ENCODE data around the gene TCL1B. TPM values are rescaled to one million over a fixed set of nuclear protein-coding genes. Genes with fewer than 3 reads are reported as not detected.

The TCL1B gene
- not detected for polyA plus RNA-seq (2012; ENCODE audit: insufficient read length, low read depth)

GRCh38 chr14:95685978-95686922 is at the start of gene TCL1B:
Gene TCL1B (plus strand): TSS chr14:95686426. CDS start chr14:95686468, 42 bp downstream.
- TF ChIP-seq SIN3A (IDR thresholded peaks at IDR 0.05; ENCODE audit: borderline replicate concordance, insufficient read depth, low read length) = no peak

- no peak for TF ChIP-seq POLR2AphosphoS5 (IDR thresholded peaks at IDR 0.05; ENCODE audit: low read depth, low read length)
- no peak for TF ChIP-seq SIN3A (IDR thresholded peaks at IDR 0.05; ENCODE audit: borderline replicate concordance, insufficient read depth, low read length)
Observed at GRCh38 chr14:95644981-95645380, 41.2 kb upstream of the TCL1B start.

- TF ChIP-seq SIN3A (IDR thresholded peaks at IDR 0.05; ENCODE audit: borderline replicate concordance, insufficient read depth, low read length) (no peak), TAF1 (IDR thresholded peaks at IDR 0.05; ENCODE audit: borderline replicate concordance, insufficient read depth, low read length) (no peak), FOXP2 (optimal IDR thresholded peaks at IDR 0.05; ENCODE audit: borderline replicate concordance, extremely low read depth, extremely low read length, insufficient read depth) (no peak), REST (IDR thresholded peaks at IDR 0.05; ENCODE audit: insufficient read depth in 1 of 2, low read depth in 2 of 2, low read length in 2 of 2) (no peak), POLR2AphosphoS5 (IDR thresholded peaks at IDR 0.05; ENCODE audit: low read depth, low read length) (no peak)
Observed at GRCh38 chr14:95645389-95645996, 40.7 kb upstream of the TCL1B start.

GRCh38 chr14:95647926-95648325 is 38.3 kb upstream of the TCL1B start:
- TF ChIP-seq TAF1 (IDR thresholded peaks at IDR 0.05; ENCODE audit: borderline replicate concordance, insufficient read depth, low read length) (no peak), SIN3A (IDR thresholded peaks at IDR 0.05; ENCODE audit: borderline replicate concordance, insufficient read depth, low read length) (no peak), POLR2AphosphoS5 (IDR thresholded peaks at IDR 0.05; ENCODE audit: low read depth, low read length) (no peak), REST (IDR thresholded peaks at IDR 0.05; ENCODE audit: insufficient read depth in 1 of 2, low read depth in 2 of 2, low read length in 2 of 2) (no peak), FOXP2 (optimal IDR thresholded peaks at IDR 0.05; ENCODE audit: borderline replicate concordance, extremely low read depth, extremely low read length, insufficient read depth) (no peak)

- no peak for TF ChIP-seq REST (IDR thresholded peaks at IDR 0.05; ENCODE audit: insufficient read depth in 1 of 2, low read depth in 2 of 2, low read length in 2 of 2)
- TF ChIP-seq TAF1 (IDR thresholded peaks at IDR 0.05; ENCODE audit: borderline replicate concordance, insufficient read depth, low read length) = no peak
- TF ChIP-seq POLR2AphosphoS5 (IDR thresholded peaks at IDR 0.05; ENCODE audit: low read depth, low read length) = no peak
Observed at GRCh38 chr14:95649230-95649629, 37.0 kb upstream of the TCL1B start.

GRCh38 chr14:95651028-95651427 is 35.2 kb upstream of the TCL1B start:
- TF ChIP-seq REST (IDR thresholded peaks at IDR 0.05; ENCODE audit: insufficient read depth in 1 of 2, low read depth in 2 of 2, low read length in 2 of 2) (no peak), POLR2AphosphoS5 (IDR thresholded peaks at IDR 0.05; ENCODE audit: low read depth, low read length) (no peak), TAF1 (IDR thresholded peaks at IDR 0.05; ENCODE audit: borderline replicate concordance, insufficient read depth, low read length) (no peak), FOXP2 (optimal IDR thresholded peaks at IDR 0.05; ENCODE audit: borderline replicate concordance, extremely low read depth, extremely low read length, insufficient read depth) (no peak), SIN3A (IDR thresholded peaks at IDR 0.05; ENCODE audit: borderline replicate concordance, insufficient read depth, low read length) (no peak)
